COLO668 (cell line): ENCODE measurements around the gene P4HB.

Experiments used
- DNase-seq: peaks from one replicate; lab custom pipeline; 2025; ENCODE audit not compliant: unreplicated experiment; lab: John Stamatoyannopoulos, UW

The P4HB gene

GRCh38 chr17:81859906-81860755 is at the start of gene P4HB:
P4HB (minus strand) TSS chr17:81860535; CDS start chr17:81860471, 64 bp downstream.
- DNase-seq: peak; percentile 99

- no peak for DNase-seq
Observed at GRCh38 chr17:81909231-81909630, 48.9 kb upstream of the P4HB start.

GRCh38 chr17:81908793-81909192 is 48.5 kb upstream of the P4HB start:
- no peak for DNase-seq

GRCh38 chr17:81907219-81908145 is 47.1 kb upstream of the P4HB start:
- DNase-seq: no peak

GRCh38 chr17:81906476-81907218 is 46.3 kb upstream of the P4HB start:
- DNase-seq: peak; percentile 30

GRCh38 chr17:81905993-81906392 is 45.7 kb upstream of the P4HB start:
- DNase-seq: no peak

- DNase-seq: no peak
Observed at GRCh38 chr17:81905424-81905875, 45.1 kb upstream of the P4HB start.

GRCh38 chr17:81904600-81905423 is 44.5 kb upstream of the P4HB start:
- DNase-seq: no peak

GRCh38 chr17:81903896-81904599 is 43.7 kb upstream of the P4HB start:
- DNase-seq: no peak

GRCh38 chr17:81903415-81903831 is 43.1 kb upstream of the P4HB start:
- no peak for DNase-seq

- DNase-seq: no peak
Observed at GRCh38 chr17:81902653-81903414, 42.5 kb upstream of the P4HB start.

GRCh38 chr17:81902023-81902652 is 41.8 kb upstream of the P4HB start, which contains the start of gene NPB:
NPB (plus strand) TSS chr17:81902238; CDS start chr17:81902278, 40 bp downstream.
- peak; percentile 33 for DNase-seq

- no peak for DNase-seq
Observed at GRCh38 chr17:81901167-81902022, 41.1 kb upstream of the P4HB start.

GRCh38 chr17:81900181-81900820 is 40.0 kb upstream of the P4HB start:
- no peak for DNase-seq

- DNase-seq: no peak
Observed at GRCh38 chr17:81899514-81900166, 39.3 kb upstream of the P4HB start.

GRCh38 chr17:81898885-81899284 is 38.5 kb upstream of the P4HB start:
- DNase-seq: no peak
